Cardiac muscle cell (in vitro differentiated cells and primary cell): ENCODE data around the gene ARPC4. TPM values are rescaled to one million over a fixed set of nuclear protein-coding genes. Genes with fewer than 3 reads are reported as not detected.

ENCODE experiments used
- DNase-seq, 2 donors: peaks; one replicate each; pipeline versions ENCODE4 v3.0.0 to v3.0.0-alpha.2; 2010 to 2017; ENCODE audit warnings: low read depth in 1 of 2, low spot score in 1 of 2
- H3K27ac ChIP-seq: fragments of 200-600 bp; sonication (generic); 2 replicates; pipeline ENCODE4 v1.5.1; 2016
- H3K27me3 ChIP-seq: fragments of 200-600 bp; sonication (generic); 2 replicates; pipeline ENCODE4 v1.6.0; 2016; ENCODE audit warnings: control low read depth
- H3K36me3 ChIP-seq: fragments of 200-600 bp; sonication (generic); 2 replicates; pipeline ENCODE4 v1.5.1; 2016; ENCODE audit warnings: control low read depth
- H3K4me1 ChIP-seq: fragments of 200-600 bp; sonication (generic); 2 replicates; pipeline ENCODE4 v1.8.1; 2017; ENCODE audit warnings: low read depth, mild to moderate bottlenecking, mixed run types
- H3K4me3 ChIP-seq: fragments of 200-600 bp; sonication (generic); 2 replicates; pipeline ENCODE4 v1.5.1; 2016; ENCODE audit warnings: mild to moderate bottlenecking
- H3K9me3 ChIP-seq: fragments of 200-600 bp; sonication (generic); 2 replicates; pipeline ENCODE4 v1.5.1; 2017; ENCODE audit warnings: low read depth, mild to moderate bottlenecking, control low read depth
- CTCF ChIP-seq: IDR thresholded peaks from 2 replicates; pipeline ENCODE4 v1.5.1; 2012; ENCODE audit warnings: low read depth, mild to moderate bottlenecking, low read length
- polyA plus RNA-seq: library from polyadenylated mRNA; unstranded; fragments of >200 nt; fragmentation: Nextera tagmentation; extraction: Ambion mirVana; gene quantifications from 2 replicates; pipeline ENCODE4 v1.2.1, GENCODE V29; 2016
- total RNA-seq: library from RNA; depleted of rRNA; stranded (reverse); fragments of >200 nt; gene quantifications from 2 replicates; pipeline ENCODE4 v1.2.3, GENCODE V29; 2016

ARPC4 gene
- total and polyA plus RNA-seq, 2 experiments from 2014 or later, result 114 to 138 TPM

- Histone ChIP-seq H3K36me3 (peaks cover 24% of the 10 kb centered on the region), H3K9me3 (no peaks in the 10 kb centered on the region), H3K27me3 (no peaks in the 10 kb centered on the region), H3K4me3 (no peak overlapping the region), H3K4me1 (no peaks in the 10 kb centered on the region), H3K27ac (no peak overlapping the region)
- no peak for TF ChIP-seq CTCF
- peak in 1 of 2 donors; percentile 56 for DNase-seq
Observed at GRCh38 chr3:9778143-9779074, 14.5 kb upstream of the ARPC4 start.

GRCh38 chr3:9779075-9779593, 13.7 kb upstream of the ARPC4 start:
- Histone ChIP-seq H3K9me3 (no peaks in the 10 kb centered on the region), H3K27ac (no peak overlapping the region), H3K4me3 (no peak overlapping the region), H3K4me1 (no peaks in the 10 kb centered on the region), H3K27me3 (no peaks in the 10 kb centered on the region), H3K36me3 (peaks cover 31% of the 10 kb centered on the region)
- TF ChIP-seq CTCF, result no peak
- no peak for DNase-seq

- H3K36me3 ChIP-seq, result peaks cover 34% of the 10 kb centered on the region
- H3K4me1 ChIP-seq, result no peaks in the 10 kb centered on the region
- no peak overlapping the region for H3K27ac ChIP-seq
- DNase-seq, result no peak
- no peaks in the 10 kb centered on the region for H3K27me3 ChIP-seq
- no peaks in the 10 kb centered on the region for H3K9me3 ChIP-seq
- TF ChIP-seq CTCF, result no peak
- H3K4me3 ChIP-seq, result no peak overlapping the region
Observed at GRCh38 chr3:9779721-9780457, 13.0 kb upstream of the ARPC4 start.

- no peak for DNase-seq
- no peaks in the 10 kb centered on the region for H3K27me3 ChIP-seq
- no peak for TF ChIP-seq CTCF
- peaks cover 34% of the 10 kb centered on the region for H3K36me3 ChIP-seq
- H3K27ac ChIP-seq, result no peak overlapping the region
- H3K4me3 ChIP-seq, result no peak overlapping the region
- no peaks in the 10 kb centered on the region for H3K4me1 ChIP-seq
- no peaks in the 10 kb centered on the region for H3K9me3 ChIP-seq
Observed at GRCh38 chr3:9780458-9780812, 12.4 kb upstream of the ARPC4 start.

DNA sequence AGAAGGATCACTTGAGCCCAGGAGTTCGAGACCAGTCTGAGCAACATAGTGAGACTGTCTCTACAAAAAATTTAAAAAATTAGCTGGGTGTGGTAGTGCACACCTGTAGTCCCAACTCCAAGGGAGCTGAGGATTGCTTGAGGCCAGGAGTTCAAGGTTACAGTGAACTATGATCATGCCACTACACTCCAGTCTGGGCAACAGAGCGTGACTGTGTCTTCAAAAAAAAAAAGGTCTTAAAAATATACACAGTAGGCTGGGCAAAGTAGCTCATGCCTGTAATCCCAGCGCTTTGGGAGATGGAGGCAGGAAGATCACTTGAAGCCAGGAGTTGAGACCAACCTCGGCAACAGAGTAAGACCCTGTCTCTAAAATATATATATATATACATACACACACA, 12.0 kb upstream of the ARPC4 start:
- H3K27ac ChIP-seq, result no peak overlapping the region
- DNase-seq, result no peak
- H3K4me1 ChIP-seq, result no peaks in the 10 kb centered on the region
- H3K9me3 ChIP-seq, result no peaks in the 10 kb centered on the region
- H3K4me3 ChIP-seq, result no peak overlapping the region
- peaks cover 34% of the 10 kb centered on the region for H3K36me3 ChIP-seq
- no peak for TF ChIP-seq CTCF
- H3K27me3 ChIP-seq, result no peaks in the 10 kb centered on the region
